Stimulated activated naive CD8-positive, alpha-beta T cell treated with anti-CD3 and anti-CD28 coated beads, Interleukin-15, Interleukin-2, amounts not matched to agents 100 ng/mL and 50 ng/mL, for 24 hours (primary cell): ENCODE measurements around the gene PC.

ENCODE experiments used
- H3K27ac Mint-ChIP-seq: one replicate; pipeline ENCODE4 v1.8.0; 2021; ENCODE audit warnings: mild to moderate bottlenecking, mixed read lengths
- H3K27me3 Mint-ChIP-seq: one replicate; pipeline ENCODE4 v1.8.0; 2021; ENCODE audit warnings: mixed read lengths
- H3K36me3 Mint-ChIP-seq: one replicate; pipeline ENCODE4 v1.8.0; 2021; ENCODE audit warnings: low read depth, mixed read lengths
- H3K4me1 Mint-ChIP-seq: one replicate; pipeline ENCODE4 v1.8.0; 2021; ENCODE audit warnings: low read depth, mixed read lengths
- H3K4me3 Mint-ChIP-seq: one replicate; pipeline ENCODE4 v1.8.0; 2021; ENCODE audit warnings: mild to moderate bottlenecking, mixed read lengths
- H3K9me3 Mint-ChIP-seq: one replicate; pipeline ENCODE4 v1.8.0; 2021; ENCODE audit warnings: mixed read lengths

PC gene

GRCh38 chr11:66850235-66850587 is 108.0 kb downstream of the PC start:
- H3K27me3 Mint-ChIP-seq, result no peaks in the 10 kb centered on the region
- H3K27ac Mint-ChIP-seq, result no peak overlapping the region
- no peaks in the 10 kb centered on the region for H3K9me3 Mint-ChIP-seq
- no peak overlapping the region for H3K4me3 Mint-ChIP-seq
- peaks cover 10% of the 10 kb centered on the region for H3K4me1 Mint-ChIP-seq
- H3K36me3 Mint-ChIP-seq, result peaks cover 1% of the 10 kb centered on the region

- peaks cover 15% of the 10 kb centered on the region for H3K4me1 Mint-ChIP-seq
- H3K9me3 Mint-ChIP-seq, result no peaks in the 10 kb centered on the region
- H3K27ac Mint-ChIP-seq, result no peak overlapping the region
- H3K36me3 Mint-ChIP-seq, result peaks cover 4% of the 10 kb centered on the region
- no peaks in the 10 kb centered on the region for H3K27me3 Mint-ChIP-seq
- H3K4me3 Mint-ChIP-seq, result no peak overlapping the region
Measured at GRCh38 chr11:66849501-66850234, 108.5 kb downstream of the PC start.

- Mint-ChIP-seq H3K4me1 (peaks cover 23% of the 10 kb centered on the region), H3K4me3 (no peak overlapping the region), H3K36me3 (peaks cover 4% of the 10 kb centered on the region), H3K9me3 (no peaks in the 10 kb centered on the region), H3K27me3 (no peaks in the 10 kb centered on the region), H3K27ac (no peak overlapping the region)
Measured at GRCh38 chr11:66848671-66849500, 109.3 kb downstream of the PC start.

- peaks cover 25% of the 10 kb centered on the region for H3K4me1 Mint-ChIP-seq
- no peak overlapping the region for H3K27ac Mint-ChIP-seq
- H3K9me3 Mint-ChIP-seq, result no peaks in the 10 kb centered on the region
- H3K27me3 Mint-ChIP-seq, result no peaks in the 10 kb centered on the region
- H3K36me3 Mint-ChIP-seq, result peaks cover 4% of the 10 kb centered on the region
- H3K4me3 Mint-ChIP-seq, result no peak overlapping the region
Measured at GRCh38 chr11:66847461-66848232, 110.5 kb downstream of the PC start.

- Mint-ChIP-seq H3K27ac (no peak overlapping the region), H3K36me3 (peaks cover 13% of the 10 kb centered on the region), H3K4me3 (no peak overlapping the region)
Measured at GRCh38 chr11:66846671-66847091, 111.5 kb downstream of the PC start.

GRCh38 chr11:66845876-66846212 is 112.3 kb downstream of the PC start:
- H3K4me1 Mint-ChIP-seq, result peaks cover 33% of the 10 kb centered on the region
- no peak overlapping the region for H3K27ac Mint-ChIP-seq
- no peaks in the 10 kb centered on the region for H3K9me3 Mint-ChIP-seq
- peaks cover 13% of the 10 kb centered on the region for H3K36me3 Mint-ChIP-seq
- H3K4me3 Mint-ChIP-seq, result no peak overlapping the region
- H3K27me3 Mint-ChIP-seq, result no peaks in the 10 kb centered on the region

More at GRCh38 chr11:66846671-66847091, 111.5 kb downstream of the PC start:
- Mint-ChIP-seq H3K9me3 (no peaks in the 10 kb centered on the region), H3K4me1 (peaks cover 28% of the 10 kb centered on the region), H3K27me3 (no peaks in the 10 kb centered on the region)

GRCh38 chr11:66845143-66845875 is 112.9 kb downstream of the PC start:
- no peak overlapping the region for H3K27ac Mint-ChIP-seq
- H3K9me3 Mint-ChIP-seq, result no peaks in the 10 kb centered on the region
- H3K4me3 Mint-ChIP-seq, result peak overlapping the region; percentile 13
- peaks cover 38% of the 10 kb centered on the region for H3K4me1 Mint-ChIP-seq
- H3K36me3 Mint-ChIP-seq, result peaks cover 19% of the 10 kb centered on the region
- H3K27me3 Mint-ChIP-seq, result no peaks in the 10 kb centered on the region

- Mint-ChIP-seq H3K27ac (peak overlapping the region; percentile 95), H3K36me3 (peaks cover 22% of the 10 kb centered on the region), H3K9me3 (no peaks in the 10 kb centered on the region), H3K27me3 (no peaks in the 10 kb centered on the region), H3K4me3 (peak overlapping the region; percentile 94), H3K4me1 (peaks cover 43% of the 10 kb centered on the region)
Measured at GRCh38 chr11:66844496-66845142, 113.6 kb downstream of the PC start.

GRCh38 chr11:66843776-66844495 is 114.2 kb downstream of the PC start:
- Mint-ChIP-seq H3K4me1 (peaks cover 49% of the 10 kb centered on the region), H3K9me3 (no peaks in the 10 kb centered on the region), H3K27ac (peak overlapping the region; percentile 95), H3K4me3 (peak overlapping the region; percentile 94), H3K27me3 (no peaks in the 10 kb centered on the region), H3K36me3 (peaks cover 26% of the 10 kb centered on the region)

- Mint-ChIP-seq H3K4me1 (peaks cover 49% of the 10 kb centered on the region), H3K27ac (peak within 1 kb of the TSS; percentile 95)
Measured at GRCh38 chr11:66842896-66843775, 115.0 kb downstream of the PC start, which contains the start of gene RCE1. RCE1 (plus strand) TSS chr11:66843441; CDS start chr11:66843456, 15 bp downstream.

GRCh38 chr11:66842501-66842895 is 115.7 kb downstream of the PC start:
- peaks cover 49% of the 10 kb centered on the region for H3K4me1 Mint-ChIP-seq
- H3K27me3 Mint-ChIP-seq, result no peaks in the 10 kb centered on the region

More at GRCh38 chr11:66842896-66843775, 115.0 kb downstream of the PC start, which contains the start of gene RCE1:
- Mint-ChIP-seq H3K4me3 (peak within 1 kb of the TSS; percentile 94), H3K36me3 (peaks cover 27% of the 10 kb centered on the region), H3K27me3 (no peaks in the 10 kb centered on the region), H3K9me3 (no peaks in the 10 kb centered on the region)

GRCh38 chr11:66841861-66842260 is 116.3 kb downstream of the PC start:
- peaks cover 27% of the 10 kb centered on the region for H3K36me3 Mint-ChIP-seq

More at GRCh38 chr11:66842501-66842895, 115.7 kb downstream of the PC start:
- H3K9me3 Mint-ChIP-seq, result no peaks in the 10 kb centered on the region
- H3K27ac Mint-ChIP-seq, result peak overlapping the region; percentile 85
- H3K36me3 Mint-ChIP-seq, result peaks cover 27% of the 10 kb centered on the region
- peak overlapping the region; percentile 94 for H3K4me3 Mint-ChIP-seq

More at GRCh38 chr11:66841861-66842260, 116.3 kb downstream of the PC start:
- Mint-ChIP-seq H3K4me3 (peak overlapping the region; percentile 94), H3K9me3 (no peaks in the 10 kb centered on the region), H3K27me3 (no peaks in the 10 kb centered on the region), H3K4me1 (peaks cover 49% of the 10 kb centered on the region), H3K27ac (peak overlapping the region; percentile 85)
